Keratinocyte (primary cell): ENCODE results near the gene SOD1.

ENCODE experiments used
- CTCF ChIP-seq, 3 experiments: IDR thresholded peaks in 1 of 3; conservative IDR thresholded peaks in 1 of 3; optimal IDR thresholded peaks in 1 of 3; 2 replicates in 2 of 3; 3 replicates in 1 of 3; pipeline versions ENCODE3 to v1.5.1; 2011; ENCODE audit warnings: low read length in 3 of 3, mild to moderate bottlenecking in 3 of 3, moderate library complexity in 2 of 3, control low read depth in 1 of 3, inconsistent platforms in 1 of 3; ENCODE audit not compliant: insufficient read depth in 2 of 3; ENCODE audit errors: extremely low read depth in 1 of 3
- EZH2 ChIP-seq: IDR thresholded peaks from one replicate; pipeline ENCODE4 v1.6.1; 2012; ENCODE audit warnings: inconsistent platforms, mild to moderate bottlenecking, low read length, moderate library complexity

GRCh38 chr21:31687108-31687507 is 27.6 kb downstream of the SOD1 start:
- TF ChIP-seq CTCF (optimal IDR thresholded peaks at IDR 0.05 in 1 of 3, IDR thresholded peaks at IDR 0.05 in 1 of 3, conservative IDR thresholded peaks at IDR 0.05 in 1 of 3; ENCODE audit: extremely low read depth in 1 of 3, insufficient read depth in 2 of 3, low read length in 3 of 3) (no peak), EZH2 (no peak)
